Measurements from ENCODE around the gene PIP4K2A.

DNA sequence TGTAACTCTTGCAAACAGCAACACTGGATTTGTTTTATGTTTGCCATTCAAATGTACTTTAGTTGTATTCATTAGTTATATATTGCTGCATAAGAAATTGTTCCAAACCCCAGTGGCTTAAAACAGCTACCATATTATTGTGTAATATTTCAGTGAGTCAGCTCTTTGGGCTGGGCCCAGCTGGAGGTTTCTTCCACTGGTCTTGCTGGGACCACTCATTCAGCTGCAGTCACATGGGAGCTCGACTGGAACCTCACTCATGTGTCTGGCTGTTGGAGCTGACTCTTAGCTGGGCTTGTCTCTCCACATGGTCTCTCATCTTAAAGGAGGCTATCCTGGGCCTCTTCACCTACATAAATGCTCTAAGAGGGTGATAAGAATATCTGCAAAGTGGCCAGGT is 23.2 kb upstream of the PIP4K2A start:
- no peak for TF ChIP-seq POLR2AphosphoS5 (IDR thresholded peaks at IDR 0.05; ENCODE audit: borderline replicate concordance, low read depth, low read length)
- no peak for TF ChIP-seq EZH2 (IDR thresholded peaks at IDR 0.05)
- no peak for TF ChIP-seq FOXP2 (optimal IDR thresholded peaks at IDR 0.05; ENCODE audit: control extremely low read depth, extremely low read length, insufficient read depth)

All from SK-N-MC (cell line).